Sigmoid colon (tissue), 7 donors: ENCODE measurements around the gene OR9G1. TPM values are rescaled to one million over a fixed set of nuclear protein-coding genes. Genes with fewer than 3 reads are reported as not detected.

Experiments used
- DNase-seq: peaks from one replicate; pipeline ENCODE4 v3.0.0-alpha.2; 2019
- H3K27ac ChIP-seq, 4 donors: fragments of 200-600 bp; sonication (generic); one replicate each; pipeline ENCODE4 v1.5.1; 2016 to 2019; ENCODE audit warnings: mild to moderate bottlenecking in 1 of 4
- H3K27me3 ChIP-seq, 3 donors: fragments of 200-600 bp; sonication (generic); one replicate each; pipeline ENCODE4 v1.5.1; 2019; ENCODE audit warnings: mild to moderate bottlenecking in 1 of 3
- H3K36me3 ChIP-seq, 4 donors: fragments of 200-600 bp; sonication (generic); one replicate each; pipeline ENCODE4 v1.5.1; 2016 to 2019
- H3K4me1 ChIP-seq, 4 donors: fragments of 200-600 bp; sonication (generic); one replicate each; pipeline ENCODE4 v1.5.1; 2017 to 2019
- H3K4me3 ChIP-seq, 4 donors: fragments of 200-600 bp; sonication (generic); one replicate each; pipeline ENCODE4 v1.5.1; 2017 to 2019; ENCODE audit warnings: mild to moderate bottlenecking in 2 of 4, moderate library complexity in 1 of 4
- H3K9me3 ChIP-seq, 4 donors: fragments of 200-600 bp in 3 of 4; sonication (generic) in 3 of 4; one replicate each; pipeline versions ENCODE4 v1.5.1 to v1.6.1; 2013 to 2019
- CTCF ChIP-seq, 4 experiments: fragments of 450-650 bp in 3 of 4; fragments of 200-600 bp in 1 of 4; IDR thresholded peaks; one replicate each; pipeline ENCODE4 v1.5.1; 2016 to 2019; ENCODE audit warnings: antibody characterized with exemption in 4 of 4, mild to moderate bottlenecking in 3 of 4, moderate library complexity in 2 of 4
- EP300 ChIP-seq, 4 donors: sonication (generic); formaldehyde crosslinking; IDR thresholded peaks; one replicate each; pipeline ENCODE4 v1.6.1; 2017; ENCODE audit warnings: antibody characterized with exemption in 4 of 4
- POLR2A ChIP-seq, 2 donors: fragments of 450-650 bp; IDR thresholded peaks; one replicate each; pipeline ENCODE4 v1.6.1; 2016; ENCODE audit warnings: antibody characterized with exemption in 2 of 2, mild to moderate bottlenecking in 2 of 2, moderate library complexity in 2 of 2
- POLR2AphosphoS5 ChIP-seq, 4 donors: sonication (generic); formaldehyde crosslinking; IDR thresholded peaks; one replicate each; pipeline ENCODE4 v1.6.1; 2017; ENCODE audit warnings: antibody characterized with exemption in 4 of 4
- WGBS, 2 donors: extraction: QIAGEN DNeasy Blood & Tissue Kit; methylation state at CpG; one replicate each; pipeline ENCODE4 v1.1.7; 2013; 5-methylcytosine and 5-hydroxymethylcytosine counted together
- intact Hi-C: fragments of 100-400 bp; cut with DNase I; formaldehyde crosslinking; loops from one replicate; pipeline ENCODE4 v1.15.1; 2023
- polyA plus RNA-seq, 3 donors: library from polyadenylated mRNA; stranded (reverse); fragments of 200-250 nt; gene quantifications; one replicate each; pipeline ENCODE4 v1.2.3, GENCODE V29; 2013
- small RNA-seq, 3 donors: library from RNA; depleted of rRNA; stranded (forward); fragments of <200 nt; gene quantifications; one replicate each; pipeline ENCODE3, GENCODE V24; 2016
- total RNA-seq, 4 donors: library from RNA; depleted of rRNA; stranded (reverse); fragments of >200 nt; gene quantifications; one replicate each; pipeline ENCODE4 v1.1.0, GENCODE V29; 2016
- donor health status: healthy with polysubstance abuse.
- donor health status: Bipolar disorder and iron deficiency.
- donor health status: healthy.

OR9G1 gene
- total and polyA plus RNA-seq, 7 donors, result 1.8 TPM; not detected in 6

DNA sequence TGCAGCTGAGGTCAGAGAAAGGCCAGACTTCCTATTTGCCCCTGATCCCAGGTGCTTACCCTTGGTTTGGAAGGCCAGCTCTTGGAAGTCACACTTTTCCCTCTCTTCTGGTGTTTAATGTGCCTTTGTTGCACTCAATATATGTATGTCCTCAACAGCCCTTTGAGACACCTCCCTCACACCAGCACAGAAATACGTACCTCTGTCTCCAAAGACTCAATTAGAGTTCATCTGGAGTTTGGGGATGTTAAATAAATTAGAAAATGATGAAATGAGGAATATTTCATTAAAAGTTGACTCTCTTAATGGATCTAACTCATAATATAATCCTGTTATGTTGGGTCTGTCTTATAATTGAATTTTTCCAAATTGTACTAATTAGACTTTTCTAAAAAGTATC is 49.7 kb downstream of the OR9G1 start, which contains the start of gene OR9G4:
OR9G4 (minus strand) TSS at position 101 of the 400 bp plus-strand sequence. CDS start 4,931 bp downstream, outside the sequence.
- Histone ChIP-seq H3K27ac (no peak within 1 kb of the TSS), H3K36me3 (no peaks in the 10 kb centered on the region), H3K4me1 (no peaks in the 10 kb centered on the region), H3K9me3 (no peaks in the 10 kb centered on the region), H3K4me3 (no peak within 1 kb of the TSS), H3K27me3 (no peaks in the 10 kb centered on the region)
- TF ChIP-seq CTCF (IDR thresholded peaks at IDR 0.05), result no peak
- no peak for TF ChIP-seq POLR2AphosphoS5 (IDR thresholded peaks at IDR 0.05)
- TF ChIP-seq POLR2A (IDR thresholded peaks at IDR 0.05), result no peak
- TF ChIP-seq EP300 (IDR thresholded peaks at IDR 0.05), result no peak
- intact Hi-C loops, result no loop called here
- 69 to 82% methylated on average over 1 of the region's 1 CpG for WGBS, 2 donors
- no peak for DNase-seq

DNA sequence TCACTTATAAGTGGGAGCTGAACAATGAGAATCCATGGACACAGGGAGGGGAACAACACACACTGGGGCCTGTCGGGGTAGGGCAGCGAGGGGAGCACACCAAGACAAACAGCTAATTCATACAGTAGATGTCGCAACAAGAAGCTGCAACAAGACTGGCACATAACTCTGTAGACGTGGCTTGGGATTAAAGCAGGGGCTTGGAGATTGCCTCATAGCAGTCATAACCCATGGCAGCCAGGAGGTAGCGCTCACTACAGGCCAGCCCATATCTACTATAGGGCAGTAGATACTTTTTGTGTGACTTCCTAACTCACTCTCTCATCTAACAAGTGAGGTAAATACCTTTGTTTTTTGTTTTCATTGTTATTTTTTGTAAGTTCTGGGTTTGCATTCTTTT is 51.3 kb downstream of the OR9G1 start:
- Histone ChIP-seq H3K27ac (no peak overlapping the region), H3K36me3 (no peaks in the 10 kb centered on the region), H3K4me1 (no peaks in the 10 kb centered on the region), H3K9me3 (no peaks in the 10 kb centered on the region), H3K4me3 (no peak overlapping the region), H3K27me3 (no peaks in the 10 kb centered on the region)
- no peak for TF ChIP-seq EP300 (IDR thresholded peaks at IDR 0.05)
- no peak for TF ChIP-seq POLR2A (IDR thresholded peaks at IDR 0.05)
- intact Hi-C loops, result no loop called here
- DNase-seq, result no peak
- 91 to 96% methylated on average over 5 of the region's 5 CpGs for WGBS, 2 donors

DNA sequence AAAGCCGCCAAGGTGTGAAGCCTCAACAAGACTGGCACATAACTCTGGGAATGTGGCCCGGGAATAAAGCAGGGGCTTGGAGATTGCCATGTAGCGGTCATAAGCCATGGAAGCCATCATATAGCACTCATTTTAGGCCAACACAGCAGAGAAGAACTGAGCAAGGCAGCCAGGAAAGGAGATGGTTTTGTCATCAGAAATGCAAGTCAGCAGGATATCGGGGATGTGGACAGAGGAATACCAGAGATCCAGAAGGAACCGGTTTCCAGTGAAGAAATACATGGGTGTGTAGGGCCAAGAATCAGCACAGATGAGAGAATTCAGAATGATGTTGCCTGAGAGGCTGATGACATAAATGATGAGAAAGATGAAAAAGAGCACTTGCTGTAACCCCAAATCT is 52.6 kb downstream of the OR9G1 start:
- Histone ChIP-seq H3K36me3 (no peaks in the 10 kb centered on the region), H3K4me1 (no peaks in the 10 kb centered on the region), H3K4me3 (no peak overlapping the region), H3K27ac (no peak overlapping the region), H3K27me3 (no peaks in the 10 kb centered on the region), H3K9me3 (no peaks in the 10 kb centered on the region)
- intact Hi-C loops, result no loop called here
- WGBS, 2 donors, result 80 to 93% methylated on average over 5 of the region's 5 CpGs
- no peak for DNase-seq
- TF ChIP-seq POLR2AphosphoS5 (IDR thresholded peaks at IDR 0.05) (no peak), POLR2A (IDR thresholded peaks at IDR 0.05) (no peak)

Small RNA genes lying within 50 kb of the gene (small RNA-seq; reads per million reads assigned to genes)
- gene AP001803.1 (0 to 0.07 (median 0) reads per million in 3 donors), gene AP004245.1 (0 reads per million in 3 donors), gene MIR6128 (0 reads per million in 3 donors)

Other genes starting within 250 kb of the OR9G1 start
- not detected for gene OR5M3, start 225.7 kb upstream of the OR9G1 start, total RNA-seq
- gene OR5M3, start 225.7 kb upstream of the OR9G1 start, polyA plus RNA-seq, result not detected
- not detected for gene OR5M8, start 207.7 kb upstream of the OR9G1 start, total RNA-seq
- not detected for gene OR5M8, start 207.7 kb upstream of the OR9G1 start, polyA plus RNA-seq
- not detected for gene OR5M11, start 155.8 kb upstream of the OR9G1 start, total RNA-seq
- not detected for gene OR5M11, start 155.8 kb upstream of the OR9G1 start, polyA plus RNA-seq
- not detected for gene OR5M10, start 121.4 kb upstream of the OR9G1 start, total RNA-seq
- gene OR5M10, start 121.4 kb upstream of the OR9G1 start, polyA plus RNA-seq, result not detected
- gene OR5M1, start 84.2 kb upstream of the OR9G1 start, total RNA-seq, result not detected
- not detected for gene OR5M1, start 84.2 kb upstream of the OR9G1 start, polyA plus RNA-seq
- gene OR5AP2, start 56.7 kb upstream of the OR9G1 start, total RNA-seq, result not detected
- not detected for gene OR5AP2, start 56.7 kb upstream of the OR9G1 start, polyA plus RNA-seq
- gene OR5AR1, start 35.4 kb upstream of the OR9G1 start, total RNA-seq, result not detected
- gene OR5AR1, start 35.4 kb upstream of the OR9G1 start, polyA plus RNA-seq, result not detected
- gene OR9G4, start 49.6 kb downstream of the OR9G1 start, total RNA-seq, result not detected
- not detected for gene OR9G4, start 49.6 kb downstream of the OR9G1 start, polyA plus RNA-seq